Epithelial cell of proximal tubule (primary cell): ENCODE results near the gene NUDT1. TPM values are rescaled to one million over a fixed set of nuclear protein-coding genes. Genes with fewer than 3 reads are reported as not detected.

Experiments
- DNase-seq: peaks from one replicate; pipeline ENCODE4 v3.0.0-alpha.2; 2011; ENCODE audit warnings: low read depth
- H3K4me3 ChIP-seq: 2 replicates; pipeline ENCODE4 v1.5.1; 2011; ENCODE audit warnings: low read depth, mild to moderate bottlenecking, low read length
- total RNA-seq: library from RNA; depleted of rRNA; stranded (reverse); fragments of >200 nt; gene quantifications from 2 replicates; pipeline ENCODE4 v1.2.3, GENCODE V29; 2015
- TF ChIP-seq, protein P1 (sequence below): conservative IDR thresholded peaks from 2 replicates; pipeline ENCODE4 v1.5.1; 2012; ENCODE audit warnings: low read depth, mild to moderate bottlenecking, low read length

NUDT1 gene
- total RNA-seq, 1 donor from 2014 or later = 39.1 TPM

DNA sequence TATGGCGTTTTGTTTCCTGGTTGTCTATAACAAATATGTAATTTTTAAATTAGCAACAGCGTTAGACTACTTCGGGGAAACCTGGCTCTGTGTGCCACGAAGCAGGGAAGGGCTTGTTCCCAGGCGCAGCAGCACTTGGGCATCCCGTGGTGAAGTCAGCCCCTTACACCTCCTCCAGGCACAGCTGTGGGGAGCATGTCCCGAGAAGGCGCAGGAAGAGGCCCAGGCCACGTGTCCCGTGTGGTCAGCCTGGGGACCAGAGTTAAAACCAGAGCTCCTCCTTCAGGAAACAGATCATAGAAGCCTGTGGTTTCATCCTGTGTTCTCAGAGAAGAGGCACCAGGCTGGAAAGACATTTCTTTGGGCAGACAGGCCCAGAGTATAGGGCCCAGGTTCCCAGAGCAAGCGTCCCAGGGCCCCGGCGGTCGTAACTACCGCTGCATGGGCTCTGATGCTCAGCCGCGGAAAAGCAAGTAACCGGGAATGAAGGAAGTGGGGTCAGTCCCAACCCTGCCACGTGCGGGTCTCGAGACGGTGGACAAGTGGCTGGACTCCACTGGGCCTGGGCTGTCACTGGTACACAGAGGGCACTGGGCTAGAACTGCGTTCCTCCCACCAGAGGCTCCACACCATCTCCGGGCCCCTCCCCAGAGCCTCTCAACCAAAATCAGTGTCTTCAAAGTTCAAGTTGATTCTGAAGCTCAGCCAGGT, 7.1 kb downstream of the NUDT1 start:
- H3K4me3 ChIP-seq = no peak overlapping the region
- TF ChIP-seq, protein P1, sequence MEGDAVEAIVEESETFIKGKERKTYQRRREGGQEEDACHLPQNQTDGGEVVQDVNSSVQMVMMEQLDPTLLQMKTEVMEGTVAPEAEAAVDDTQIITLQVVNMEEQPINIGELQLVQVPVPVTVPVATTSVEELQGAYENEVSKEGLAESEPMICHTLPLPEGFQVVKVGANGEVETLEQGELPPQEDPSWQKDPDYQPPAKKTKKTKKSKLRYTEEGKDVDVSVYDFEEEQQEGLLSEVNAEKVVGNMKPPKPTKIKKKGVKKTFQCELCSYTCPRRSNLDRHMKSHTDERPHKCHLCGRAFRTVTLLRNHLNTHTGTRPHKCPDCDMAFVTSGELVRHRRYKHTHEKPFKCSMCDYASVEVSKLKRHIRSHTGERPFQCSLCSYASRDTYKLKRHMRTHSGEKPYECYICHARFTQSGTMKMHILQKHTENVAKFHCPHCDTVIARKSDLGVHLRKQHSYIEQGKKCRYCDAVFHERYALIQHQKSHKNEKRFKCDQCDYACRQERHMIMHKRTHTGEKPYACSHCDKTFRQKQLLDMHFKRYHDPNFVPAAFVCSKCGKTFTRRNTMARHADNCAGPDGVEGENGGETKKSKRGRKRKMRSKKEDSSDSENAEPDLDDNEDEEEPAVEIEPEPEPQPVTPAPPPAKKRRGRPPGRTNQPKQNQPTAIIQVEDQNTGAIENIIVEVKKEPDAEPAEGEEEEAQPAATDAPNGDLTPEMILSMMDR = no peak
- no peak for DNase-seq

DNA sequence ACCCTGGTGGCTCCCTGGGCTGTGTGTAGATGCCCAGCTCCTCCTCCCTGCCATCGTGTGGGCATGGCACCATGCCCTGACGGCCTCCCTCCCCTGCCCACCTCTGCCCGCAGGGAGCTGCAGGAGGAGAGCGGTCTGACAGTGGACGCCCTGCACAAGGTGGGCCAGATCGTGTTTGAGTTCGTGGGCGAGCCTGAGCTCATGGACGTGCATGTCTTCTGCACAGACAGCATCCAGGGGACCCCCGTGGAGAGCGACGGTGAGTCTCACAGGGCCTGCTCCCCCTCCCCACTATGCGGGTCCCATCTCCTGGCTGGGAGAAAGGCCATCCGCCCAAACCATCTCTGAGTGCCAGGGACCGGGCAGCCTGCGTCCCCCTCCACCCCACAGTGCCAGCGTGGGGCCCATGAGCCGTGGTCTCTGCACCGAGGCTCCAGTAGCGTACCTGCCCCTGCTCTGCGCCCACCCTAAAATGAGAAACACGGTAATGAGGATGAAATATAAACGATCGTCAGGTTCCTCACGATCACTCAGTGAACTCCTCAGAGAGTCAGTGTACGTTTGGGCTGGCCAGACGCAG, 7.8 kb downstream of the NUDT1 start:
- TF ChIP-seq, protein P1 = no peak
- H3K4me3 ChIP-seq = no peak overlapping the region
- no peak for DNase-seq

DNA sequence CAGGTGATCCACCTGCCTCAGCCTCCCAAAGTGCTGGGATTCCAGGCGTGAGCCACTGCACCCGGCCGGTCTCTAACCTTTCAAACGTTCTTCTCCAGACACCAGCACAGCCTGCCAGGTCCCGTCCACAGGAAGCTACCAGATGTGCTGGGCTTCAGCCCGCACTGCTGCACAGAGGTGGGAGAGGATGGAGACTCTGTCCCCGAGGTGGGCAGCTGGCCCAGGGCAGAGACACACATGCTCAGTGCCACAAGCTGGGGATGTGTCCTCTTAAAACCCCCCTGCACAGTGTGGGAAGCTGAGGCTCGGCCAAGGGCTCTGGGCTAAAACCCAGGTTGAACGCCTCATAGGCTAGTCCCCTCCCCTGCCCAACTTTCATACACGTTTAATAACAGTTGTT, 9.4 kb downstream of the NUDT1 start:
- TF ChIP-seq, protein P1 = no peak
- no peak for DNase-seq
- no peak overlapping the region for H3K4me3 ChIP-seq

DNA sequence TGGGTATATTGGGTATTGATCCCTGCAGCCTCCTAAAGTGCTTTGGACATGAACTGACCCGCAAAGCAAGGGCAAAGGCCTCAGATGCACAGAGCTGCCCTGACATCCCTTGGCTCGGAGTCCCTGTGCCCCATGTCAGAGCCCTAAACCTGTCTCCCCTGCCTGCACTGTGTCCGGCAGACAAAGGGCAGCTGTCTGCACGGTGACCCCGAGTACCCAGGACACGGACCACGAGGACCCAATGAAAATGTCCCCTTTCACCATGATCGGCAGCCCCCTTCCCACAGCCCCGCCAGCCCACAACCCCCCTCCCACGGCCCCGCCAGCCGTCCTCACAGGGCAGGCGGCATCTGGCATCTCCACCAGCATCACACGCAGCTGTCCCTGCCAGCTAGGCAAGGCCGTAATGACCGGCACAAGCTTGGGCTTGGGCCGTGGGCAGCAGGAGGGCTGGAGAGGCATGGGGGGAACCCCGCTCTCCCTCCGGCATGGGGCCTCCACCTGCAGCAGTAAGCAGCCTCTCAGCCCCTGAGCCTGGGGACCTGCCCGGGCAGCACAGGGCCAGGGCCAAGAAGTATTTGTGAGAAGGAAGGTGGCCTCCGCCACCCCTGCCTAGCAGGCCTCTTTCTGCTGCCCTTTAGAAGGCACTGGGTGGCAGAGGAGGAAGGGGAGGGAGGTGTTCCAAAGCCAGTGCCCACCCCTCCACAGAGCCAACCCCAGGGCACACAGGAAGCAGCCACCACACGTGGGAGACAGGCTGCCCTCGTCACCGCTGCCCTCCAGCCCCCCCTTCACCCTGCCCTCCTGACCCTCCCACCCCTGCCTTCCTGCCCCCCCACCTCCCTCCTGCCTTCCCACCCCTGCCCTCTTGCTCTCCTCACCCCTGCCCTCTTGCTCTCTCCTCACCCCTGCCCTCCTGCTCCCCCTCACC, 10.1 kb downstream of the NUDT1 start:
- DNase-seq = no peak
- no peak overlapping the region for H3K4me3 ChIP-seq
- TF ChIP-seq, protein P1 = no peak

DNA sequence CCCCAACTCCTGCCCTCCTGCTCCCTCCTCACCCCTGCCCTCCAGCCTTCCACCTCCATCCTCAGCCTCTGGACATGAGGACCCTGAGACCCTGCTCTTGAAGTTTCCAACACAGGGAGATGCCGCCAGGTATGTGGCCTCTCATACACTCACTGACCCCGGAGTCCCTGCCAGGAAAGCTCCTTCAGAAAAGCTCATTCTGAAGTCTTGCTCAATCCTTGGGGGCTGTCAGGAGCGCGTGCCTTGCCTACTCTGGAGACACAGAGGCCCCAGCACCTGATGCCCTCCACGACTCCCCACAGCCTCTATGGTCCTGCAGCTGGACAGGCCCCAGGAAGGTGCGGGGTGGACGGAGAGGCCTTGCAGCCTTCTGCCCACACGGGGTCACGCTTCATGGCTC, 11.0 kb downstream of the NUDT1 start:
- DNase-seq = no peak
- TF ChIP-seq, protein P1 = no peak

DNA sequence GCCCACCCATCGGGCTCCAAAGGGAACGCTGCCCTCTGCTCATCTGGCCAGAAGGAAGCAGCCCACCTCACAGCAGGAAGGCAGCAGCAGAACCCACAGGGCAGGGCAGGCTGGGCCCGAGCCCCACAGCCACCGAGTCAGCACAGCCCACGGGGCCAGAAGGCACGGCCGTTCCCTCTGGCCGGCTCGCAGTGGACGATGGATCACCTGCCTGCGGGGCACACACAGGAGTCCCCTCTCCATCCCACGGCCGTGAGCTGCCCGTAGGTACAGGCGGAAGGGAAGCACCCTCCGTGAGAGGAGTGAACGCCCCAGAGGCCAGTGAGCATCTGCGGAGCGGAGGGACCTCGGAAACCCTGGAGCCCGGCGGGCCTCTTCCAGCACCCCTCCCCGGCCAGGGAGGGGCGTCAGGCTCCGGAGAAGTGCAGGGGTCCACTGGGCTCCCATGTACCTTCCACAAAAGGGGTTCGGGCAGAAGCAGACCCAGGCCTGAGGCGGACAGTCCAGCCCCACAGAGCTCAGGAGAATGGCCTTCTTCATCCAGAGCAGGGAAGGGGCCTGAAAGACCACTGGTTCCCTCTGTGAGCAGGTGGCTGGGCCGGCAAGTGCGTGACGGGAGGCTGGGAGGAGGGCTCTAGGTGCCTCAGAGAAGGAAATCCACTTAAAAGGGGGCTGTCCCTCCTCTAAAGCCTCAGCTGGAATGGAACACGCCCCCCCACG, 11.7 kb downstream of the NUDT1 start:
- DNase-seq = no peak
- TF ChIP-seq, protein P1 = no peak
- no peak overlapping the region for H3K4me3 ChIP-seq

More for the DNA sequence above, 11.0 kb downstream of the NUDT1 start:
- no peak overlapping the region for H3K4me3 ChIP-seq
